GM12878 (cell line): Measurements from ENCODE around the gene DOCK2. TPM values are rescaled to one million over a fixed set of nuclear protein-coding genes. Genes with fewer than 3 reads are reported as not detected.

Experiments used
- ESRRA ChIP-seq: IDR thresholded peaks from 2 replicates; pipeline ENCODE4 v1.6.1; 2012; ENCODE audit warnings: mild to moderate bottlenecking, low read length, improper control_type of control experiment
- FOXK2 ChIP-seq: fragments of 450-650 bp; IDR thresholded peaks from 2 replicates; pipeline ENCODE4 v1.6.1; 2017; ENCODE audit warnings: mild to moderate bottlenecking, moderate library complexity
- FOXM1 ChIP-seq: IDR thresholded peaks from 2 replicates; pipeline ENCODE4 v1.6.1; 2012; ENCODE audit warnings: low read depth, mild to moderate bottlenecking, inconsistent platforms, low read length, moderate library complexity
- IKZF2 ChIP-seq, 2 experiments: fragments of 450-650 bp; IDR thresholded peaks; 2 replicates each; pipeline ENCODE4 v1.6.1; 2017; ENCODE audit warnings: mild to moderate bottlenecking in 2 of 2, moderate library complexity in 2 of 2
- KAT2A ChIP-seq: conservative IDR thresholded peaks from 2 replicates; pipeline ENCODE4 v1.6.1; 2011; ENCODE audit warnings: low read depth, low read length; ENCODE audit not compliant: control insufficient read depth
- KDM1A ChIP-seq: fragments of 200-600 bp; sonication (generic); IDR thresholded peaks from 2 replicates; pipeline ENCODE4 v1.6.1; 2016; ENCODE audit warnings: borderline replicate concordance
- MAX ChIP-seq: IDR thresholded peaks from 2 replicates; pipeline ENCODE4 v1.6.1; 2012; ENCODE audit warnings: low read depth, low read length, improper control_type of control experiment
- MLLT1 ChIP-seq: fragments of 450-650 bp; IDR thresholded peaks from 2 replicates; pipeline ENCODE4 v1.6.1; 2016; ENCODE audit warnings: mild to moderate bottlenecking
- MYC ChIP-seq: IDR thresholded peaks from 2 replicates; pipeline ENCODE4 v1.6.1; 2011; ENCODE audit warnings: mild to moderate bottlenecking, low read length, moderate library complexity, inconsistent platforms; ENCODE audit not compliant: insufficient read depth, insufficient replicate concordance, insufficient read length, severe bottlenecking
- PAX5 ChIP-seq: IDR thresholded peaks from 2 replicates; pipeline ENCODE4 v1.6.1; 2011; ENCODE audit warnings: low read depth, low read length, borderline replicate concordance
- RFX5 ChIP-seq: IDR thresholded peaks from 2 replicates; pipeline ENCODE4 v1.6.1; 2011; ENCODE audit warnings: low read depth, low read length, improper control_type of control experiment
- RUNX3 ChIP-seq: IDR thresholded peaks from 2 replicates; pipeline ENCODE4 v1.6.1; 2012; ENCODE audit warnings: low read length, inconsistent platforms
- SIN3A ChIP-seq: IDR thresholded peaks from 2 replicates; pipeline ENCODE4 v1.6.1; 2012; ENCODE audit warnings: low read depth, low read length, improper control_type of control experiment
- TBL1XR1 ChIP-seq: IDR thresholded peaks from 2 replicates; pipeline ENCODE4 v1.6.1; 2012; ENCODE audit warnings: low read depth, low read length, improper control_type of control experiment
- TCF12 ChIP-seq: IDR thresholded peaks from 2 replicates; pipeline ENCODE4 v1.6.1; 2011; ENCODE audit warnings: low read depth, mild to moderate bottlenecking, low read length
- ZNF24 ChIP-seq: fragments of 450-650 bp; IDR thresholded peaks from 2 replicates; pipeline ENCODE4 v1.6.1; 2017; ENCODE audit warnings: antibody characterized with exemption, mild to moderate bottlenecking
- ZSCAN29 ChIP-seq: fragments of 450-650 bp; IDR thresholded peaks from 2 replicates; pipeline ENCODE4 v1.6.1; 2017; ENCODE audit warnings: mild to moderate bottlenecking, moderate library complexity
- polyA plus RNA-seq, 11 experiments: library from polyadenylated mRNA; depleted of rRNA in 4 of 11; unstranded in 6 of 11; stranded (reverse) in 5 of 11; fragments of >200 nt; fragmentation: Nextera tagmentation in 4 of 11; fragmentation: Illumina TruSeq in 1 of 11; extraction: Ambion mirVana in 4 of 11; extraction: Trizol in 1 of 11; gene quantifications; 1 replicate in 1 of 11; 2 replicates in 10 of 11; pipeline versions ENCODE4 v1.2.1 to v1.2.3, GENCODE V29; 2011 to 2016; ENCODE audit warnings: inconsistent platforms in 2 of 11, missing spikeins in 2 of 11, low read depth in 1 of 11
- total RNA-seq, 4 experiments: library from RNA; depleted of rRNA in 3 of 4; stranded (reverse); fragments of >200 nt in 3 of 4; fragmentation: Illumina TruSeq in 1 of 4; extraction: Trizol in 1 of 4; gene quantifications; 2 replicates each; pipeline versions ENCODE4 v1.2.1 to v1.2.3, GENCODE V29; 2013 to 2021
- TF ChIP-seq, protein P1 (sequence below): fragments of 150-350 bp; IDR thresholded peaks from 2 replicates; pipeline ENCODE4 v1.6.1; 2016; ENCODE audit warnings: low read depth, low read length
- TF ChIP-seq, protein P2 (sequence below), 3 experiments: IDR thresholded peaks in 2 of 3; conservative IDR thresholded peaks in 1 of 3; 2 replicates each; pipeline ENCODE4 v1.5.1; 2011; ENCODE audit warnings: low read depth in 3 of 3, low read length in 3 of 3, mild to moderate bottlenecking in 3 of 3, control low read depth in 2 of 3, moderate library complexity in 2 of 3, inconsistent platforms in 1 of 3, mixed read lengths in 1 of 3; ENCODE audit not compliant: control insufficient read depth in 2 of 3, insufficient read depth in 1 of 3; ENCODE audit errors: extremely low read depth in 1 of 3
- TF ChIP-seq, protein P3 (sequence below): fragments of 450-650 bp; formaldehyde crosslinking; IDR thresholded peaks from 2 replicates; pipeline ENCODE4 v1.5.0; 2022; ENCODE audit warnings: mild to moderate bottlenecking, missing genetic modification characterization

DOCK2 gene
- total and polyA plus RNA-seq, 10 of the 15 experiments (the other 5 are each of a cell fraction or from before 2014, with no cell fraction given) = 34.2 to 192 (median 118) TPM

- TF ChIP-seq, protein P1, sequence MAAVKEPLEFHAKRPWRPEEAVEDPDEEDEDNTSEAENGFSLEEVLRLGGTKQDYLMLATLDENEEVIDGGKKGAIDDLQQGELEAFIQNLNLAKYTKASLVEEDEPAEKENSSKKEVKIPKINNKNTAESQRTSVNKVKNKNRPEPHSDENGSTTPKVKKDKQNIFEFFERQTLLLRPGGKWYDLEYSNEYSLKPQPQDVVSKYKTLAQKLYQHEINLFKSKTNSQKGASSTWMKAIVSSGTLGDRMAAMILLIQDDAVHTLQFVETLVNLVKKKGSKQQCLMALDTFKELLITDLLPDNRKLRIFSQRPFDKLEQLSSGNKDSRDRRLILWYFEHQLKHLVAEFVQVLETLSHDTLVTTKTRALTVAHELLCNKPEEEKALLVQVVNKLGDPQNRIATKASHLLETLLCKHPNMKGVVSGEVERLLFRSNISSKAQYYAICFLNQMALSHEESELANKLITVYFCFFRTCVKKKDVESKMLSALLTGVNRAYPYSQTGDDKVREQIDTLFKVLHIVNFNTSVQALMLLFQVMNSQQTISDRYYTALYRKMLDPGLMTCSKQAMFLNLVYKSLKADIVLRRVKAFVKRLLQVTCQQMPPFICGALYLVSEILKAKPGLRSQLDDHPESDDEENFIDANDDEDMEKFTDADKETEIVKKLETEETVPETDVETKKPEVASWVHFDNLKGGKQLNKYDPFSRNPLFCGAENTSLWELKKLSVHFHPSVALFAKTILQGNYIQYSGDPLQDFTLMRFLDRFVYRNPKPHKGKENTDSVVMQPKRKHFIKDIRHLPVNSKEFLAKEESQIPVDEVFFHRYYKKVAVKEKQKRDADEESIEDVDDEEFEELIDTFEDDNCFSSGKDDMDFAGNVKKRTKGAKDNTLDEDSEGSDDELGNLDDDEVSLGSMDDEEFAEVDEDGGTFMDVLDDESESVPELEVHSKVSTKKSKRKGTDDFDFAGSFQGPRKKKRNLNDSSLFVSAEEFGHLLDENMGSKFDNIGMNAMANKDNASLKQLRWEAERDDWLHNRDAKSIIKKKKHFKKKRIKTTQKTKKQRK = no peak
- TF ChIP-seq FOXK2 (no peak), IKZF2 (IDR thresholded peaks at IDR 0.05) (0 out of 4 replicates have a peak, but pooled peaks of 1 of the 2 experiments have one; percentile 14), ZNF24 (no peak), ESRRA (no peak), MYC (no peak), PAX5 (no peak), TBL1XR1 (no peak), RUNX3 (no peak), TCF12 (peak; percentile 61; the same call in 1 of the 2 replicates), MLLT1 (0 out of 2 replicates have a peak, but pooled peaks have one; percentile 50), FOXM1 (no peak), RFX5 (no peak), KAT2A (no peak), MAX (no peak; the same call in 1 of the 2 replicates), KDM1A (no peak), SIN3A (0 out of 2 replicates have a peak, but pooled peaks have one; percentile 27), ZSCAN29 (no peak)
- TF ChIP-seq, protein P2, sequence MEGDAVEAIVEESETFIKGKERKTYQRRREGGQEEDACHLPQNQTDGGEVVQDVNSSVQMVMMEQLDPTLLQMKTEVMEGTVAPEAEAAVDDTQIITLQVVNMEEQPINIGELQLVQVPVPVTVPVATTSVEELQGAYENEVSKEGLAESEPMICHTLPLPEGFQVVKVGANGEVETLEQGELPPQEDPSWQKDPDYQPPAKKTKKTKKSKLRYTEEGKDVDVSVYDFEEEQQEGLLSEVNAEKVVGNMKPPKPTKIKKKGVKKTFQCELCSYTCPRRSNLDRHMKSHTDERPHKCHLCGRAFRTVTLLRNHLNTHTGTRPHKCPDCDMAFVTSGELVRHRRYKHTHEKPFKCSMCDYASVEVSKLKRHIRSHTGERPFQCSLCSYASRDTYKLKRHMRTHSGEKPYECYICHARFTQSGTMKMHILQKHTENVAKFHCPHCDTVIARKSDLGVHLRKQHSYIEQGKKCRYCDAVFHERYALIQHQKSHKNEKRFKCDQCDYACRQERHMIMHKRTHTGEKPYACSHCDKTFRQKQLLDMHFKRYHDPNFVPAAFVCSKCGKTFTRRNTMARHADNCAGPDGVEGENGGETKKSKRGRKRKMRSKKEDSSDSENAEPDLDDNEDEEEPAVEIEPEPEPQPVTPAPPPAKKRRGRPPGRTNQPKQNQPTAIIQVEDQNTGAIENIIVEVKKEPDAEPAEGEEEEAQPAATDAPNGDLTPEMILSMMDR (IDR thresholded peaks at IDR 0.05 in 2 of 3, conservative IDR thresholded peaks at IDR 0.05 in 1 of 3; ENCODE audit: control insufficient read depth in 2 of 3, extremely low read depth in 1 of 3, insufficient read depth in 1 of 3, low read depth in 3 of 3, low read length in 3 of 3) = no peak
- TF ChIP-seq, protein P3, sequence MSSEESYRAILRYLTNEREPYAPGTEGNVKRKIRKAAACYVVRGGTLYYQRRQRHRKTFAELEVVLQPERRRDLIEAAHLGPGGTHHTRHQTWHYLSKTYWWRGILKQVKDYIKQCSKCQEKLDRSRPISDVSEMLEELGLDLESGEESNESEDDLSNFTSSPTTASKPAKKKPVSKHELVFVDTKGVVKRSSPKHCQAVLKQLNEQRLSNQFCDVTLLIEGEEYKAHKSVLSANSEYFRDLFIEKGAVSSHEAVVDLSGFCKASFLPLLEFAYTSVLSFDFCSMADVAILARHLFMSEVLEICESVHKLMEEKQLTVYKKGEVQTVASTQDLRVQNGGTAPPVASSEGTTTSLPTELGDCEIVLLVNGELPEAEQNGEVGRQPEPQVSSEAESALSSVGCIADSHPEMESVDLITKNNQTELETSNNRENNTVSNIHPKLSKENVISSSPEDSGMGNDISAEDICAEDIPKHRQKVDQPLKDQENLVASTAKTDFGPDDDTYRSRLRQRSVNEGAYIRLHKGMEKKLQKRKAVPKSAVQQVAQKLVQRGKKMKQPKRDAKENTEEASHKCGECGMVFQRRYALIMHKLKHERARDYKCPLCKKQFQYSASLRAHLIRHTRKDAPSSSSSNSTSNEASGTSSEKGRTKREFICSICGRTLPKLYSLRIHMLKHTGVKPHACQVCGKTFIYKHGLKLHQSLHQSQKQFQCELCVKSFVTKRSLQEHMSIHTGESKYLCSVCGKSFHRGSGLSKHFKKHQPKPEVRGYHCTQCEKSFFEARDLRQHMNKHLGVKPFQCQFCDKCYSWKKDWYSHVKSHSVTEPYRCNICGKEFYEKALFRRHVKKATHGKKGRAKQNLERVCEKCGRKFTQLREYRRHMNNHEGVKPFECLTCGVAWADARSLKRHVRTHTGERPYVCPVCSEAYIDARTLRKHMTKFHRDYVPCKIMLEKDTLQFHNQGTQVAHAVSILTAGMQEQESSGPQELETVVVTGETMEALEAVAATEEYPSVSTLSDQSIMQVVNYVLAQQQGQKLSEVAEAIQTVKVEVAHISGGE (CRISPR knock-in tag) = no peak
These were observed 126.4 kb downstream of the DOCK2 start (continued) for GRCh38 chr5:169763376-169764017.
